CD1c-positive myeloid dendritic cell (primary cell): ENCODE measurements around the gene FAM13C.

ENCODE experiments used
- DNase-seq: peaks from one replicate; pipeline ENCODE4 v3.0.0-alpha.2; 2016; ENCODE audit errors: extremely low spot score

Gene FAM13C

GRCh38 chr10:59317066-59317465 is 45.3 kb downstream of the FAM13C start:
- DNase-seq, result no peak

GRCh38 chr10:59315465-59315864 is 46.9 kb downstream of the FAM13C start:
- DNase-seq, result no peak

- no peak for DNase-seq
These were observed 48.1 kb downstream of the FAM13C start for GRCh38 chr10:59314268-59314667.

- no peak for DNase-seq
These were observed 50.1 kb downstream of the FAM13C start for GRCh38 chr10:59312247-59312646.

DNA sequence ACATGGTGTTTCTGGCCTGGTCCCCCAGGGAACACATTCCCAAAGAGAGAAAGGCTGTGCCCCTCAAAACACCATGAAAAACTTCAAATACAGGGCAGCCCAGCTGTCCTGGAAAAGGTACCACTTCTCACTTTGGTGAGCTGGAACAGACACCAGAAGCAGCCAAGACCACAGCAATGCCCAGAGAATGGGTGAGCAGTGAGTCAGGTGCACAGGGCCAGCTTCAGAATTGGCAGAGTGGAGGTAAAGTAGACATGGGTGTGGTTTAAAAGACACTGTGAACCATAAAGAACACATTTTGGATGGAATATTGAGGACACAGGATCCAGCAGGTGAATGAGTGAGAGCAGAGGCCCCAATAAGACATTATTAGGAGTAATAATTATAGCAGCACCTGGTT is 51.3 kb downstream of the FAM13C start:
- no peak for DNase-seq

DNA sequence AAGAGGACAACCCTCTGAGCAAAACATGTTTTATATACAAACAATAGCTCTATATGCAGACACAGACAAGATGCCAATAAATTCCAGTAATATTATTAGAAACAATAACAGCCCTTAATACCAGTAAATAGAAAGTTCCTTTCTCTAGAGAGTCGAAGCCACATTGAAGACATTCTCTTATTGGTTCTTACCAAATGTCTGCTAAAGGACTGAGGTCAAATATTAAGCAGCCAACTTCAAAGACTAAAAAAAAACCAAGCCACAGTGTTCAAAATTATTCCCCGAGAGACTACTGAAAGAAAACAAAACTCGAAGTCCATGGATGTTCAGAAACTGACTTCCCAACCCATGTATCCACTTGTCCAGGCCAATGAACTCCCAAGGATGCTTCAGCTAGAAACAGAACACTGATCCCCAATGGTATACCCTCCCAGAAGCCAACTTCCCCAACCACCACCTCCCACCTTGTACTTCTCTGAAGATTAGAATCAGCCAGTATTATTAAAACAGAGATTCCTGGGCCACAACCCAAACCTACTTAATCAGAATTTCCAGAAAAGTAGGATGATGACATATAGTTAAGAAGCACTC is 51.9 kb downstream of the FAM13C start:
- DNase-seq, result no peak

GRCh38 chr10:59304521-59305097 is 57.7 kb downstream of the FAM13C start:
- no peak for DNase-seq

- DNase-seq, result no peak
These were observed 59.3 kb downstream of the FAM13C start for GRCh38 chr10:59303018-59303417.

DNA sequence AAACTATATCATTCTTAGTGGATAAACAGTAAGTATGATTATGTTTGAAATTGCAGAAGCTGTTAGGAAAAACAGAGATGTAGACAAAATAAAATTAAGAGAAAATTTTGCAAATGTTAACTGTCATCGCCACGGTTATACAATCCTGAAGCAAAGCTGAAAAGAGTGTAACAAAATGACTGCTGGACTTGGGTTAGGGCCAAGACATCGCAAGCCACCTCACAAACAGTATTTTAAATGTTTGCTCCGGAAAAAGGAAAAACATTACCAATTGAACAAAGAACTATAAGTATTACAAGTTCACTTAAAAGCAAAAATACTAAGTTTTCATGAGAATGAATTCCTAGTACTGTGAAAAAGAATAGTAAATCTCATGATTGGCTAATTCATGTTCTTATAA is 60.0 kb downstream of the FAM13C start:
- DNase-seq, result no peak

DNA sequence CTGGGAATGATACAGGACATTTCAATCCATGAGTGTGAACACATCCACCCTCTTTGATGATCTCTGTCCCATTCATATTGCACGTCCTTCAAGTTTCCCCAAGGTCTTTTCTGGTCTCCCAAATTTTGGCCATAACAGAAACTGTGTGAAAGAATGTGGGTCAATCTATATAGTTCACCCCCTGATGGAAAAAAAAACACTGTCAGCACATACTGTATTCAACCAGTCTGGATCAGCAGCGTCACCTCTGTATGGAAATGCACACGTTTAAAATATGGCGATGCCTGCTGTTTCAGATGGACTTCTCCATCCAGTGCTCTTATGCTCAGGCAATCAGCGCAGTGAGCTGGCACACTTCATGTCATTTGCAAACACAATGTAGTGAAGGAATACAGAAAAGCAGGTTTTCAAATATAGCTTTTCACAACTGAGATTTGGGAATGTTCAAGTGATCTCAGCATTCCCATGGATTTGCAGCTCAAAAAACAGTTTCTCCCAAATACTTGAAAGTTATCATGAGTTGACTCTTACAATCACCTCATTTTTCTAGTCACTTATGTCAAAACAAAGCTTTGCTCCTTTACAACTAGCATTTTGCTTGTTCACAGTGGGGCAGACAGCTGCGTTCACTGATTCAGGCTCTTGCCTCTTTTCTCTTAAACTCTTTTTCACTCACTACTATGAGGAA is 61.1 kb downstream of the FAM13C start:
- DNase-seq, result no peak

- DNase-seq, result no peak
These were observed 62.0 kb downstream of the FAM13C start for GRCh38 chr10:59300386-59300785.

- no peak for DNase-seq
These were observed 62.4 kb downstream of the FAM13C start for GRCh38 chr10:59299933-59300332.

DNA sequence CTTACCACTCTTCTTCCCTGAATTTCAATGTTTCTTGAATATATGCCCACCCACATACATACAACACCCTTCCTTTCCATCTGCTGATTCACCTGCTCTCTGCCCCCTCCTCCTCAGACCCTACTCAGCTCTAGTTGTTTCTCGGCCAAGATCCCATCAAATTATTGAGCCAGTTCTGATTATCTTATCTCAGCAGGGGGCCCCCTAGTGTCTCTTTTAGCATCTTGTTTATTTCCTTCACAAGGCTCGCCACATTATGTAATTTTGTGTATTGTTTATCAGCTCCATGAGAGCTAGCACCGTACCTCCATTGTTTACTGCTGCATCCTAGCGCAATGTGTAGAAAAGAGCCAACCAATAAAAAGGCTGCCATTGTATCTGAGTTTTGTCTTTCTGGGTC is 71.9 kb downstream of the FAM13C start:
- DNase-seq, result no peak

DNA sequence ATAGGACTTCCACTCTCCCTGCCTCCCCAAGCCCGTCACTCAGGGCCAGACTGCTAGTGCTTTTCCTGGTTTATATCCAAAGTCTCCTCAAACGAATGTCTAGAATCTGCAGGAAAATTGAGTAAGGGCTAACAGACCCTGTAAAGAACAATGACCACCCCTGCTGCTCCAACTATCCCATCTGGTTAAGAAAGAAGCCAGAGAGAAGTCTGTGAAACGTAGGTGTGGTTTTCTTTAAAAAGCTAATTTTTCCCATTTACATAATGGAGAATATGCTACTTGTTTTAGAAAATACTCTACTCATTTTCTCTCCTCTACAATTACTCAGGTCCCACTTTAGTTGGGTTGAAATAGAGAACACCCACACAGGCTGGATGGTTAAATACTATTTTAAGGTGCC is 72.5 kb downstream of the FAM13C start:
- no peak for DNase-seq

DNA sequence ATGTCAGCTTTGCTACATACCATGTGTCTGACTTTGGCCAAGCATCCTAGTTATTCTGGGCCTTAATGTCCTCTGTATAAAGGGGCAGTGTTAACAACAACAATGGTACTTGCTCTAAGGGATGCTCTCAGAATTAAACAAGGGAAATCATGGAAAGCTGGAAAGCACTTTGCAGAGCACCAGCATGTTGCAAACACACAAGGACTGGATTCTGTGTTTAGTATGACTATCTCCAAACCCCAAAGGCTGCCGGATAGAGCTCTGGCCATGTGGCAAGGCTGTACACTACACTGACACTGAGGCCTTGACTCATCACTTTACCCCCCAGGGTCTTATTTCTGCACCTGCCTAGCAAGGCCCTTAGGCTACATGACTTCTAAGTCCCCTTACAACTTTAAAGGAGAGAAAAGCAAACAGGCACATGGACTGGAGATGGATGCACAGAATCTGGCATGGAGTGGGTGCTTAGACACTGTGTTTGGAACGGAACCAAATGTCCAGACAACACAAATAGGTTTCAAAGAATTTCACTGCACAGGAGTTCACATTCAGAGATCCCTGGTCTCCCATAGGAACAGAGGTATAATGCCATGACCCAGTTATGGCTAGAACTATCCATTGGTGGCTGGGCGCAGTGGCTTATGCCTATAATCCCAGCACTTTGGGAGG is 74.6 kb downstream of the FAM13C start:
- DNase-seq, result no peak

GRCh38 chr10:59285848-59286247 is 76.5 kb downstream of the FAM13C start:
- DNase-seq, result no peak

GRCh38 chr10:59285073-59285472 is 77.3 kb downstream of the FAM13C start:
- no peak for DNase-seq

GRCh38 chr10:59284118-59284975 is 78.0 kb downstream of the FAM13C start:
- no peak for DNase-seq

GRCh38 chr10:59283456-59284091 is 78.8 kb downstream of the FAM13C start:
- DNase-seq, result no peak

- no peak for DNase-seq
These were observed 80.5 kb downstream of the FAM13C start for GRCh38 chr10:59281861-59282260.

GRCh38 chr10:59279991-59280505 is 82.3 kb downstream of the FAM13C start:
- no peak for DNase-seq
